ENCODE results near the gene SERPINA1.

SERPINA1 gene

DNA sequence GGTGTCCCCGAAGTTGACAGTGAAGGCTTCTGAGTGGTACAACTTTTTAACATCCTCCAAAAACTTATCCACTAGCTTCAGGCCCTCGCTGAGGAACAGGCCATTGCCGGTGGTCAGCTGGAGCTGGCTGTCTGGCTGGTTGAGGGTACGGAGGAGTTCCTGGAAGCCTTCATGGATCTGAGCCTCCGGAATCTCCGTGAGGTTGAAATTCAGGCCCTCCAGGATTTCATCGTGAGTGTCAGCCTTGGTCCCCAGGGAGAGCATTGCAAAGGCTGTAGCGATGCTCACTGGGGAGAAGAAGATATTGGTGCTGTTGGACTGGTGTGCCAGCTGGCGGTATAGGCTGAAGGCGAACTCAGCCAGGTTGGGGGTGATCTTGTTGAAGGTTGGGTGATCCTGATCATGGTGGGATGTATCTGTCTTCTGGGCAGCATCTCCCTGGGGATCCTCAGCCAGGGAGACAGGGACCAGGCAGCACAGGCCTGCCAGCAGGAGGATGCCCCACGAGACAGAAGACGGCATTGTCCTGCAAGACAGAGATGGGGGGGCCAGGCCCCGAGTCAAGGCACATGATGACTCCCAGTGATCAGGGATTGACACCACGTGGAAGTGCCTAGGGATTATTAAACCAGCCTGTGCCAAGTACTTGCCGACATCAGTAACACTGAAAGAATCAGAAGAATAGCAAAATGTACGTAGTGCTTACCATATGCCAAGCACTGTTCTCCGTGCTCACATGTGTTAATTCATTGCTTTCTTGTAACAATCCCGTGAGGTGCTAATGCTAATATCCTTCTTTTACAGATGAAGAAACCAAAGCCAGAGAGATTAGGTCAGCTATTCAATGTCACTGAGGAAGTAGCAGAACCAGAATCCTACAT, 5.4 kb downstream of the SERPINA1 start:
- DNase-seq (ENCODE audit: low spot score) = no peak

DNA sequence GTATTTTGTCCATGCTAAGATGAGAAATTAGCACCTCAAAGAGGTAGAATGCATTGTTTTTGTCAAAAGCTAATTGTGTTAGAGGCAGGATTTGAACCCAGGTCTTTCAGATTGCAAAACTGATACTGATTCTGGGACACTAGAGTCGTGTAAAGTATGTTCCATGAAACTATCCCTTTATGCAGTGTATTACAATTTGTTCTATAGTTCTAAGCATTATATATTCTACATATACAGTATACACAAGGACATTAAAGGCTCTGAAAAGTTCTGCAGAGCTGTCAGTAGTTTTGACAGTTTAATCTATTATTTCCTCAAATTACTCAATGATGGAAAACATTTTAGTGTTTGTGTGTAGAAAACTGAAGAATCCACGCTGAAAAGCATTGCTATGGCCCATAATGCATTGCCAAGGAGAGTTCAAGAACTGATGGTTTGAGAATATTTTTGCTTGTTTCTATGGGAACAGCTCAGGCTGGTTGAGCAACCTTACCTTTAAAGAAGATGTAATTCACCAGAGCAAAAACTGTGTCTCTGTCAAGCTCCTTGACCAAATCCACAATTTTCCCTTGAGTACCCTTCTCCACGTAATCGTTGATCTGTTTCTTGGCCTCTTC, 6.2 kb downstream of the SERPINA1 start:
- DNase-seq (ENCODE audit: low spot score) = no peak

DNA sequence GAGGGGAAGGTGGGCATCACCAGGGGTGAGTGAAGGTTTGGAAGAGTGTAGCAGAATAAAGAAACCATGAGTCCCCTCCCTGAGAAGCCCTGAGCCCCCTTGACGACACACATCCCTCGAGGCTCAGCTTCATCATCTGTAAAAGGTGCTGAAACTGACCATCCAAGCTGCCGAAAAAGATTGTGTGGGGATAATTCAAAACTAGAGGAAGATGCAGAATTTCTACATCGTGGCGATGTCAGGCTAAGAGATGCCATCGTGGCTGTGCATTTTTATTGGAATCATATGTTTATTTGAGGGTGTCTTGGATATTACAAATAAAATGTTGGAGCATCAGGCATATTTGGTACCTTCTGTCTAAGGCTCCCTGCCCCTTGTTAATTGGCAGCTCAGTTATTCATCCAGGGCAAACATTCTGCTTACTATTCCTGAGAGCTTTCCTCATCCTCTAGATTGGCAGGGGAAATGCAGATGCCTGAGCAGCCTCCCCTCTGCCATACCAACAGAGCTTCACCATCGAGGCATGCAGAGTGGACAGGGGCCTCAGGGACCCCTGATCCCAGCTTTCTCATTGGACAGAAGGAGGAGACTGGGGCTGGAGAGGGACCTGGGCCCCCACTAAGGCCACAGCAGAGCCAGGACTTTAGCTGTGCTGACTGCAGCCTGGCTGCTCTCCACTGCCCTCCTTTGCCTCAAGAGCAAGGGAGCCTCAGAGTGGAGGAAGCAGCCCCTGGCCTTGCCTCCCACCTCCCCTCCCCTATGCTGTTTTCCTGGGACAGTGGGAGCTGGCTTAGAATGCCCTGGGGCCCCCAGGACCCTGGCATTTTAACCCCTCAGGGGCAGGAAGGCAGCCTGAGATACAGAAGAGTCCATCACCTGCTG, 7.0 kb downstream of the SERPINA1 start:
- DNase-seq (ENCODE audit: low spot score) = no peak

- no peak for DNase-seq (ENCODE audit: low spot score)
Measured at GRCh38 chr14:94380225-94381148, 7.9 kb downstream of the SERPINA1 start.

DNA sequence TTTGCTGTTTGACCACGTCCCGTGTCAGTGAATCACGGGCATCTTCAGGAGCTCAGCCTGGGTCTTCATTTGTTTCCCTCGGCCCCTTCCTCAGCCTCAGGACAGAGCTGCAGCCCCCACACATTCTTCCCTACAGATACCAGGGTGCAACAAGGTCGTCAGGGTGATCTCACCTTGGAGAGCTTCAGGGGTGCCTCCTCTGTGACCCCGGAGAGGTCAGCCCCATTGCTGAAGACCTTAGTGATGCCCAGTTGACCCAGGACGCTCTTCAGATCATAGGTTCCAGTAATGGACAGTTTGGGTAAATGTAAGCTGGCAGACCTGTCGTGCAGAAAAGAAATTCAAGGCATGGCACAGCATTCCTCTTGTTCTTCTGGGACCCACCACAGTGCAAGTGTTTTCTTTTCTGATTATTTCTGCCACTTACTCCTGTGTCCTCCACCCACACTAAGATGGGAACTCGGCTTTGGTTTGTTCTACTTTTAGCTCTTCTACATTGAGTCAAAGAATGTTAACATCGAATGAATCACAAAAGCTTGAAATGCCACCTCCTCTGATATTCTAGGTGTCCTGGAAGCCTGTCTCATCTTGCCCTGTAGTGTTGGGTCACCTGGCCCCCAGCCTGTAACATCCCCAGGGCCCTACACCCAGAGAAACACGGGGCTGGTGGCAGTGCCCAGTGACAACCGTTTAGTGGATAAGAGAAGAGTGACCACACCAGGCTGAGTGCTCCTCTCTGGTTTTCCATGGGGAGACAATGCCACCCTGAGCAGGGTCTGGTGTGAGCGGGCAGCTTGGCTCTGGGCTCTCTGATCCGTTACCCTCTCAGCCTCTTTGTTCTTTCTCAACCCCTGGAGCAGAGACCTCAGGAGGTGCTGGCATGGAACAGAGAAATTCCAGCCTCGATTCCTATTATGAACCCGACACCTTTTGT, 8.8 kb downstream of the SERPINA1 start:
- DNase-seq (ENCODE audit: low spot score) = no peak

DNA sequence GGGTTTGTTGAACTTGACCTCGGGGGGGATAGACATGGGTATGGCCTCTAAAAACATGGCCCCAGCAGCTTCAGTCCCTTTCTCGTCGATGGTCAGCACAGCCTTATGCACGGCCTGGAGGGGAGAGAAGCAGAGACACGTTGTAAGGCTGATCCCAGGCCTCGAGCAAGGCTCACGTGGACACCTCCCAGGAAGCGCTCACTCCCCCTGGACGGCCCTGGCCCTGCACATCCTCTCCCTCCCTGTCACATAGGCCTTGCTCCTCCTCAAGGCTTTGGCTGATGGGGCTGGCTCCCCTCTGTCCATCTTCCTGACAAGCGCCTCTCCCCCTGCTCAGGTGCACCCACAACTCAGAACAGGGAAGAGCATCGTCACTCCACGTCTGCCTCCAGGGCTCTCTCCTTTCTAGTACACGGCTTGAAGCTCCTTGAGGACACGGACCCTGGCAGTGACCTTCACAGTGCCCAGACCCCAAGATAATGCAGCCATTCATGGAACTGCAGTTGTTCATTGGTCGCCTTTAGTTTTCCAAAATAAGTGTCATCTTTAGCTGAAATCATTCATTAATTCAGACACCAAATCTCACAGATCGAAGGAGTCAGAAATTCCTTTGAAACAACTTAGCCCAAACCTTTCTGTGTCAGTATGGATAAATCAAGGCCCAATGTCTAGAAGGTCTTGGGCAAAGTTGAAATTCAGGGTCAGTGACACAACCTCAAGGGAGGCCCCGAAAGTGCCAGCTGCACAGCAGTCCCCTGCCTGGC, 9.7 kb downstream of the SERPINA1 start:
- no peak for DNase-seq (ENCODE audit: low spot score)

GRCh38 chr14:94377866-94378470, 10.4 kb downstream of the SERPINA1 start:
- DNase-seq (ENCODE audit: low spot score) = no peak

DNA sequence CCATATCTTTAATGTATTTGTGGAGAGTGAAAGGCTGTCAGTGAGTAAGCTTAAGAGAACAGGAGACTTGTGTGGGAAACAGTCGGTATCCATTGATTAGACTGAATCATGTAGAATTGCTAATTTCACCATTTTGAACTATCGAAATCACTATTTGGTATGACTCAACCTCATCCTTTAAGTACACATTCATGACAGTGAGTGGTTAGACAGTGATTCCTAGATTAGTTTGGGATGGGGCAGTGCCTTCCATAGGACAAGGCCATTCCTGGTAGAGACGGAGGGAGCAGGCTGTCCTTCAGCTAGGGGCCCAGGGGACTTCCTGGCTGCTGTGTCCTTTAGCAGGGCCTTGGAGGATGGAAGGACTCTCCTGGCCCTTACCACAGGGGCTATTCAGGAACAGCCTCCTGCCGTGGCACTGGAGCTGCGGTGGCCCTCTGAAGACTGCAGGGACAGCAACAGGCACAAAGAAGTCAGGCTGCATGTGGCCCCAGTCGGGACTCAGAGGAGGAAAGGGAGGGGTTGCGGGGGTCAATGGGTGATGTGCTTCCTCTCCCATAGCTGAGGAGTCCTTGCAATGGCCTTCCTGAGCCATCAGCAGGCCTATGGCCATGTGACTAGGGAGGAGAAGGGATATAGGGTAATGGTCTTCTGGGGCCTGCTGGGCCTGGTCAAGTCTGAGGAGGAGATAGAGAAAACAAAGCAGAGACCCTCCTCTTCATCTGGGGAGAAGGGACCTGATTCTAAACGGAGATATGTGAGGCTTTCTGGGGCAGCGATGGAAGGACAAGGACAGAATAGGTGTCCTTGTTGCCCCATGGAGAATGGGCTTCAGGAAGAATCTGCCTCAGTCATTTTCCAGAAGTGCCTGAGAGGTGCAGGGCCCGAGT, 11.2 kb downstream of the SERPINA1 start:
- no peak for DNase-seq (ENCODE audit: low spot score)

GRCh38 chr14:94376108-94376975, 12.1 kb downstream of the SERPINA1 start:
- no peak for DNase-seq (ENCODE audit: low spot score)

DNA sequence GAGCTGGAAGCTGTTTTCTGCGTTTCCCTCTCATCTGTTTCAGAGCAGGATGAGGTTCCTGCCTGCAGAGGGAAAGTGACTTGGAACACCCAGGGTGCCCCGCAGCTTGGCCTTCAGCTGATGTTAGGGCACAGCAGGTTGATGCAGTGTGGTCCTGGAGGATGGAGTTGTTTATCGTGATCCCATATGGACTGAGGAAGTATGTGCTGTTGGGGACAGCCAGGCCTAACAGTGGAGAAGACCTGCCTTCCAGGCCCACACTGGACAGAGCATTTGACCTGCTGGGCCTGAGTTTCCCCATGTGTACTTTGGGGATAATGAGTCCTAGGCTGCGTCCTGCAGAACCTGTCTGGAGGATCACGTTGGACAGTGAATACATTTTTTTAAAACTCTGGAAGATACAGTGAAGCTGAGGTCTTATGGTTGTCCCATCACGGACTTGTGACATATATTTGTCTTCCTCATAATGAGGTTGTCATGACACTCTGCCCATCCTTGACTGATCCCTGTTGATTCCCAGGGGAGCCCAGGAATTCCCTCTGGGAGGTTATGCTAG, 12.8 kb downstream of the SERPINA1 start:
- DNase-seq (ENCODE audit: low spot score) = no peak

GRCh38 chr14:94374749-94375260, 13.6 kb downstream of the SERPINA1 start:
- no peak for DNase-seq (ENCODE audit: low spot score)

DNA sequence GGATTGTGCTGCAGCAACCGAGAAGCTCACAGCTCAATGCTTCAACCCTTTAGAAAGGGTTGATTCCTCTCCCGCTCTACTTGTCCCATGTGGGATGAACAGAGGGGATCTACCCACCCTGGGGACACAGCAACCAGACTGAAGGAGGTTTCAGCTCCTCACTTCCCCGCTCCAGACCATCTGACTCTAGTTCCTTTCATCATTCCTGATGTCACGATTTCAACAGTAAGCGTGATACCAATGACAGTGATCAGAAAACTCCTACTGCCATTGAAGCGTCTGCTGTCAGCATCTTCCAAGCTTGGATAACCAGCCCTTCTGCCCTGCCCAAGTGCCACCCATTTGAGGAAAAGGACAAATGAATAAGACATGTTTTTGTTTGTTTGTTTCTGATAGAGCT, 14.3 kb downstream of the SERPINA1 start:
- no peak for DNase-seq (ENCODE audit: low spot score)

DNA sequence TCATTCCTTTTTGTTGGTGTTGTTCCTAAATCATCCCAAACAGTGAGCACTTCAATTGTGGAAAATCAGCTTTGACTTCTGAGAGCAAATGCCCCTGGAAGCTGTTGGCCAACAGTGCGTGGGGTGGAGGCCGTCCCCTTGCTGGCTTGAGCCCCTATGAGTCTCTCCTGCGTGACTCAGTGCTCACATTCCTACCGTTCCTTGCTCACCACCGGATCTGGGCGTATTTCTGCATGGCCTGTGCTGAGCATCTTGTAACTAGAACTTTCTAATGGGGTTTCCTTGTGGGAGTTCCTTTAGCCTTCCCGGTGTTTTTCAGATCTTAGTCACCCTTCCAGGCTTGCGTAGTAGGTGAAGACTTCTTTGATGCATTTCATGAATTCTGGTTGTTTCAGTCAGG, 14.7 kb downstream of the SERPINA1 start:
- peak; percentile 97 for DNase-seq (ENCODE audit: low spot score)

- DNase-seq (ENCODE audit: low spot score) = no peak
Measured at GRCh38 chr14:94372021-94372605, 16.3 kb downstream of the SERPINA1 start.

DNA sequence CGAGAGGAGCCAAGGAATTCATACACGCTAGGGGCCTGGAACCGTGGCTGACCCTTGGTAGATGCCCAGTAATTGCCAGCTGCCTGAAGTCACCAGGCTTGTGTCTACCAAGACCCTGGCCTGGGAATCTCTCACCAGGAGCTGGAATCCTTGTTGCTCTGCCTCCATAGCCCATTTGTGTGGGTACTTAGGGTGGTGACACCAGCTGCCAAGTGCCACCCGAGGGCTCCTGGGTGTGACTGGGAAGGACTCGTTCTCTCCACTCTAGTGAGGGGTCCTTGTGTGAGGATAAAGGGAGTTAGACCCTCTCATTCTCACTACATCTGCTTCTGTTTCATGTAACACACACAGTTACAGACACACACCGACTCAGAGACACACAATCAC, 17.9 kb downstream of the SERPINA1 start:
- no peak for DNase-seq (ENCODE audit: low spot score)

Data from AG20443 (cell line).